ENCODE results near the gene FPGS. TPM values are rescaled to one million over a fixed set of nuclear protein-coding genes. Genes with fewer than 3 reads are reported as not detected.

FPGS gene
- total RNA-seq, 4 donors from 2014 or later: 42.0 to 230 (median 75.4) TPM

- TF ChIP-seq CTCF (IDR thresholded peaks at IDR 0.05; ENCODE audit: low read depth): no peak
Measured at GRCh38 chr9:127812936-127813675, 10.4 kb downstream of the FPGS start.

GRCh38 chr9:127813686-127814226 lies 11.1 kb downstream of the FPGS start:
- TF ChIP-seq CTCF (IDR thresholded peaks at IDR 0.05; ENCODE audit: low read depth): no peak

- TF ChIP-seq CTCF (IDR thresholded peaks at IDR 0.05; ENCODE audit: low read depth): no peak
Measured at GRCh38 chr9:127814619-127815511, 12.2 kb downstream of the FPGS start.

GRCh38 chr9:127815512-127816361 lies 13.1 kb downstream of the FPGS start:
- no peak for TF ChIP-seq CTCF (IDR thresholded peaks at IDR 0.05; ENCODE audit: low read depth)

- TF ChIP-seq CTCF (IDR thresholded peaks at IDR 0.05; ENCODE audit: low read depth): no peak
Measured at GRCh38 chr9:127816362-127816725, 13.7 kb downstream of the FPGS start.

- TF ChIP-seq CTCF (IDR thresholded peaks at IDR 0.05; ENCODE audit: low read depth): no peak
Measured at GRCh38 chr9:127816728-127817127, 14.0 kb downstream of the FPGS start.

Measured in subcutaneous adipose tissue (tissue), 4 donors.